Osteocyte (in vitro differentiated cells): ENCODE data around the gene SYNE1. TPM values are rescaled to one million over a fixed set of nuclear protein-coding genes. Genes with fewer than 3 reads are reported as not detected.
A peak's percentile ranks its signal among the peaks of the same experiment; 100 is the strongest.

Experiments used
- DNase-seq: peaks from one replicate; pipeline ENCODE4 v3.0.0; 2021; ENCODE audit warnings: mixed read lengths; ENCODE audit not compliant: unreplicated experiment; ENCODE audit errors: extremely low spot score
- H3K27ac Mint-ChIP-seq: one replicate; pipeline ENCODE4 v1.8.0; 2021; ENCODE audit warnings: mild to moderate bottlenecking, mixed read lengths; ENCODE audit not compliant: unreplicated experiment
- H3K27me3 Mint-ChIP-seq: one replicate; pipeline ENCODE4 v1.8.0; 2021; ENCODE audit warnings: mixed read lengths; ENCODE audit not compliant: unreplicated experiment
- H3K36me3 Mint-ChIP-seq: one replicate; pipeline ENCODE4 v1.8.0; 2021; ENCODE audit warnings: mixed read lengths; ENCODE audit not compliant: unreplicated experiment
- H3K4me1 Mint-ChIP-seq: one replicate; pipeline ENCODE4 v1.8.0; 2021; ENCODE audit warnings: mixed read lengths; ENCODE audit not compliant: unreplicated experiment
- H3K4me3 Mint-ChIP-seq: one replicate; pipeline ENCODE4 v1.8.0; 2021; ENCODE audit warnings: mild to moderate bottlenecking, moderate library complexity, mixed read lengths; ENCODE audit not compliant: unreplicated experiment
- H3K9me3 Mint-ChIP-seq: one replicate; pipeline ENCODE4 v1.8.0; 2021; ENCODE audit warnings: mixed read lengths; ENCODE audit not compliant: unreplicated experiment
- CTCF ChIP-seq: fragments of 200-600 bp; sonication (generic); IDR thresholded peaks from 2 replicates; pipeline ENCODE4 v1.5.0; 2021; ENCODE audit warnings: antibody characterized with exemption, mild to moderate bottlenecking, moderate library complexity
- total RNA-seq: library from RNA; stranded (reverse); gene quantifications from 2 replicates; pipeline ENCODE4 v1.2.1, GENCODE V29; 2021

SYNE1 gene
- total RNA-seq, 1 donor from 2014 or later: 130 TPM

- Mint-ChIP-seq H3K9me3 (peaks cover 8% of the 10 kb centered on the region), H3K4me1 (peaks cover 8% of the 10 kb centered on the region), H3K4me3 (no peak overlapping the region), H3K27ac (peak overlapping the region; percentile 29), H3K36me3 (peaks cover 37% of the 10 kb centered on the region), H3K27me3 (no peaks in the 10 kb centered on the region)
- TF ChIP-seq CTCF: no peak
- DNase-seq: no peak
Observed at GRCh38 chr6:152186840-152187239, 450.3 kb downstream of the SYNE1 start.

- Mint-ChIP-seq H3K27me3 (no peaks in the 10 kb centered on the region), H3K36me3 (peaks cover 34% of the 10 kb centered on the region), H3K27ac (no peak overlapping the region), H3K4me3 (no peak overlapping the region), H3K4me1 (peaks cover 8% of the 10 kb centered on the region), H3K9me3 (no peaks in the 10 kb centered on the region)
- TF ChIP-seq CTCF: no peak
- DNase-seq: no peak
Observed at GRCh38 chr6:152184917-152185574, 452.1 kb downstream of the SYNE1 start.

- Mint-ChIP-seq H3K4me1 (peaks cover 8% of the 10 kb centered on the region), H3K27ac (no peak overlapping the region), H3K4me3 (no peak overlapping the region), H3K36me3 (peaks cover 30% of the 10 kb centered on the region), H3K27me3 (no peaks in the 10 kb centered on the region), H3K9me3 (no peaks in the 10 kb centered on the region)
- DNase-seq: no peak
- no peak for TF ChIP-seq CTCF
Observed at GRCh38 chr6:152184573-152184916, 452.6 kb downstream of the SYNE1 start.

- Mint-ChIP-seq H3K4me3 (no peak overlapping the region), H3K36me3 (peaks cover 24% of the 10 kb centered on the region), H3K27me3 (no peaks in the 10 kb centered on the region), H3K27ac (no peak overlapping the region), H3K4me1 (peaks cover 7% of the 10 kb centered on the region), H3K9me3 (no peaks in the 10 kb centered on the region)
- no peak for DNase-seq
- no peak for TF ChIP-seq CTCF
Observed at GRCh38 chr6:152180601-152181000, 456.6 kb downstream of the SYNE1 start.

- peaks cover 38% of the 10 kb centered on the region for H3K36me3 Mint-ChIP-seq
- H3K27me3 Mint-ChIP-seq: no peaks in the 10 kb centered on the region
- H3K4me3 Mint-ChIP-seq: no peak overlapping the region
- no peak overlapping the region for H3K27ac Mint-ChIP-seq
- no peaks in the 10 kb centered on the region for H3K9me3 Mint-ChIP-seq
- no peak for TF ChIP-seq CTCF
- peaks cover 2% of the 10 kb centered on the region for H3K4me1 Mint-ChIP-seq
- DNase-seq: no peak
Observed at GRCh38 chr6:152176268-152176667, 460.9 kb downstream of the SYNE1 start.
